Stimulated activated CD4-positive, alpha-beta T cell treated with anti-CD3 and anti-CD28 coated beads, Interleukin-12 subunit alpha, Interleukin-12 subunit beta, amount 100 ng/mL, for 24 hours (primary cell): ENCODE data around the gene RPP21.

Source experiments
- DNase-seq, 2 experiments: peaks; one replicate each; pipeline ENCODE4 v3.0.0-alpha.2; 2020; ENCODE audit warnings: low read depth in 2 of 2

RPP21 gene

GRCh38 chr6:30378290-30378937 lies 33.5 kb downstream of the RPP21 start:
- DNase-seq = no peak

DNA sequence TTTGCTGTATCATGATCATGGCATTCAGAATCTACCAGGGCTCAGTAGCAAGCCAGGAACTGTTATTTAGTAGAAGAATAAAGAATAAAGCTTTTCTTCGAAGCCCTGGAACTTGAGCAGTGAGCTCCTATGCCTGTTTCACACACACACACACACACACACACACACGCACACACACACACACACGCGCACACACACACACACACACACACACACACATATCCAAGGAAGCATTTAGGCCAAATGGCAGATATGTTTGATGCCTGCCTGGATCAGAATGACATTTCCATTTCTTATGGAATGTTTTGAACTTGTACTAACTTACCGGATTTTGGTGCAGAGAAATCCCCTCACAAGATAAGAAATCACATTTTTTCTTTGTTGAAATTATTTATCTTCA lies 35.5 kb downstream of the RPP21 start:
- no peak for DNase-seq

- DNase-seq = no peak
These were observed 41.2 kb downstream of the RPP21 start for GRCh38 chr6:30386166-30386565.

- DNase-seq = no peak
These were observed 46.3 kb downstream of the RPP21 start for GRCh38 chr6:30391240-30391639.

- DNase-seq = no peak
These were observed 49.2 kb downstream of the RPP21 start for GRCh38 chr6:30394139-30394538.
